GM12878 (cell line): ENCODE data around the gene DNAH17.

Source experiments
- CTCF ChIP-seq, 3 experiments: IDR thresholded peaks in 2 of 3; conservative IDR thresholded peaks in 1 of 3; 2 replicates each; pipeline ENCODE4 v1.5.1; 2011; ENCODE audit warnings: low read depth in 3 of 3, low read length in 3 of 3, mild to moderate bottlenecking in 3 of 3, control low read depth in 2 of 3, moderate library complexity in 2 of 3, inconsistent platforms in 1 of 3, mixed read lengths in 1 of 3; ENCODE audit not compliant: control insufficient read depth in 2 of 3, insufficient read depth in 1 of 3; ENCODE audit errors: extremely low read depth in 1 of 3
- NKRF ChIP-seq: fragments of 450-650 bp; conservative IDR thresholded peaks from 2 replicates; pipeline ENCODE4 v1.6.1; 2017; ENCODE audit warnings: mild to moderate bottlenecking, moderate library complexity

- TF ChIP-seq CTCF (IDR thresholded peaks at IDR 0.05 in 2 of 3, conservative IDR thresholded peaks at IDR 0.05 in 1 of 3; ENCODE audit: control insufficient read depth in 2 of 3, extremely low read depth in 1 of 3, insufficient read depth in 1 of 3, low read depth in 3 of 3, low read length in 3 of 3), result no peak
- no peak for TF ChIP-seq NKRF
Measured at GRCh38 chr17:78466786-78467715, 110.1 kb downstream of the DNAH17 start.
